ENCODE results near the gene TRIP11.

- TF ChIP-seq TAF1 (conservative IDR thresholded peaks at IDR 0.05): no peak
- no peak for TF ChIP-seq SP1 (IDR thresholded peaks at IDR 0.05)
- no peak for TF ChIP-seq YY1 (IDR thresholded peaks at IDR 0.05)
- TF ChIP-seq REST (IDR thresholded peaks at IDR 0.05): no peak
- no peak for TF ChIP-seq HNF4G (IDR thresholded peaks at IDR 0.05)
- no peak for TF ChIP-seq ATF3 (IDR thresholded peaks at IDR 0.05)
- no peak for TF ChIP-seq CTCF (IDR thresholded peaks at IDR 0.05; ENCODE audit: low read depth, low read length, missing input control)
Measured at GRCh38 chr14:91927191-91927590, 112.7 kb downstream of the TRIP11 start.

Measured in liver (tissue), 3 donors.